DND-41 (cell line): ENCODE measurements around the gene CSRP2.

Experiments used
- ATAC-seq: fragments of 200-7000 bp; cut with Tn5 transposase; 3 replicates; pipeline ENCODE4 v1.9.1; 2021; ENCODE audit warnings: low read depth; ENCODE audit not compliant: insufficient read depth
- DNase-seq: peaks from one replicate; pipeline ENCODE4 v3.0.0-alpha.2; 2020
- H2AFZ ChIP-seq: 2 replicates; pipeline ENCODE4 v1.6.0; 2012; ENCODE audit warnings: low read depth, low read length
- H3K27ac ChIP-seq: 2 replicates; pipeline ENCODE4 v1.5.1; 2012; ENCODE audit warnings: low read length, inconsistent platforms
- H3K27me3 ChIP-seq: fragments of 200-600 bp; sonication (generic); 2 replicates; pipeline ENCODE4 v1.6.0; 2012; ENCODE audit warnings: low read length, mild to moderate bottlenecking, inconsistent platforms; ENCODE audit not compliant: insufficient read depth, poor library complexity
- H3K36me3 ChIP-seq: 2 replicates; pipeline ENCODE4 v1.5.1; 2012; ENCODE audit warnings: low read length, inconsistent platforms; ENCODE audit not compliant: insufficient read depth
- H3K4me1 ChIP-seq: 2 replicates; pipeline ENCODE4 v1.5.1; 2012; ENCODE audit warnings: mild to moderate bottlenecking, low read length; ENCODE audit not compliant: insufficient read depth
- H3K4me2 ChIP-seq: 2 replicates; pipeline ENCODE4 v1.6.0; 2012; ENCODE audit warnings: mild to moderate bottlenecking, moderate library complexity, low read length, inconsistent platforms; ENCODE audit not compliant: insufficient read depth
- H3K4me3 ChIP-seq, 2 experiments: fragments of 200-600 bp in 1 of 2; shearing (Covaris generic) in 1 of 2; 2 replicates each; pipeline ENCODE4 v1.5.1; 2012 to 2016; ENCODE audit warnings: inconsistent platforms in 2 of 2, low read length in 2 of 2, mild to moderate bottlenecking in 2 of 2, low read depth in 1 of 2, moderate library complexity in 1 of 2
- H3K79me2 ChIP-seq: 2 replicates; pipeline ENCODE4 v1.6.0; 2012; ENCODE audit warnings: low read length, inconsistent platforms; ENCODE audit not compliant: insufficient read depth
- H3K9ac ChIP-seq: 2 replicates; pipeline ENCODE4 v1.6.0; 2012; ENCODE audit warnings: low read depth, mild to moderate bottlenecking, inconsistent platforms, low read length, moderate library complexity
- H3K9me3 ChIP-seq: 2 replicates; pipeline ENCODE4 v1.5.1; 2012; ENCODE audit warnings: low read length, moderate library complexity, mild to moderate bottlenecking, inconsistent platforms; ENCODE audit not compliant: insufficient read depth, severe bottlenecking
- H4K20me1 ChIP-seq: 2 replicates; pipeline ENCODE4 v1.6.0; 2012; ENCODE audit warnings: low read length; ENCODE audit not compliant: insufficient read depth
- CTCF ChIP-seq: IDR thresholded peaks from 2 replicates; pipeline ENCODE4 v1.5.1; 2012; ENCODE audit warnings: borderline replicate concordance, low read length, moderate library complexity, mild to moderate bottlenecking; ENCODE audit not compliant: poor library complexity, severe bottlenecking; ENCODE audit errors: extremely low read depth
- EZH2 ChIP-seq: IDR thresholded peaks from 3 replicates; pipeline ENCODE4 v1.6.1; 2012; ENCODE audit warnings: borderline replicate concordance, low read depth, mild to moderate bottlenecking, moderate library complexity, low read length, inconsistent platforms; ENCODE audit not compliant: severe bottlenecking

The CSRP2 gene

GRCh38 chr12:76860256-76860655 is 18.6 kb downstream of the CSRP2 start:
- no peak overlapping the region for H3K4me3 ChIP-seq
- H3K4me1 ChIP-seq: no peaks in the 10 kb centered on the region
- H3K36me3 ChIP-seq: peaks cover 4% of the 10 kb centered on the region; the same call in 1 of the 2 replicates
- H4K20me1 ChIP-seq: no peaks in the 10 kb centered on the region
- no peak overlapping the region for H2AFZ ChIP-seq
- DNase-seq (no peak), ATAC-seq (no peak)
- no peaks in the 10 kb centered on the region for H3K9me3 ChIP-seq
- no peaks in the 10 kb centered on the region for H3K27me3 ChIP-seq
- H3K27ac ChIP-seq: no peak overlapping the region
- TF ChIP-seq EZH2 (no peak), CTCF (no peak)
- no peaks in the 10 kb centered on the region for H3K79me2 ChIP-seq
- no peak overlapping the region for H3K4me2 ChIP-seq
- no peak overlapping the region for H3K9ac ChIP-seq

GRCh38 chr12:76859611-76860010 is 19.2 kb downstream of the CSRP2 start:
- DNase-seq (peak; percentile 16), ATAC-seq (peak; percentile 84)
- no peak for TF ChIP-seq CTCF
- no peaks in the 10 kb centered on the region for H3K79me2 ChIP-seq
- H3K27me3 ChIP-seq: no peaks in the 10 kb centered on the region
- no peak overlapping the region for H3K4me3 ChIP-seq
- no peaks in the 10 kb centered on the region for H3K4me1 ChIP-seq
- no peak overlapping the region for H2AFZ ChIP-seq
- no peaks in the 10 kb centered on the region for H3K9me3 ChIP-seq
- no peak overlapping the region for H3K4me2 ChIP-seq
- peaks cover 5% of the 10 kb centered on the region; the same call in 1 of the 2 replicates for H3K36me3 ChIP-seq
- no peak overlapping the region for H3K9ac ChIP-seq
- H4K20me1 ChIP-seq: no peaks in the 10 kb centered on the region
- no peak overlapping the region for H3K27ac ChIP-seq

GRCh38 chr12:76856018-76856644 is 22.7 kb downstream of the CSRP2 start:
- Histone ChIP-seq H3K9me3 (no peaks in the 10 kb centered on the region), H3K4me3 (no peak overlapping the region), H3K4me1 (no peaks in the 10 kb centered on the region), H2AFZ (no peak overlapping the region), H4K20me1 (no peaks in the 10 kb centered on the region), H3K9ac (no peak overlapping the region), H3K79me2 (no peaks in the 10 kb centered on the region), H3K27ac (no peak overlapping the region), H3K36me3 (peaks cover 7% of the 10 kb centered on the region; the same call in 1 of the 2 replicates), H3K4me2 (no peak overlapping the region), H3K27me3 (no peaks in the 10 kb centered on the region)
- no peak for ATAC-seq
- no peak for DNase-seq
- no peak for TF ChIP-seq EZH2
- no peak for TF ChIP-seq CTCF
